Iris pigment epithelial cell (primary cell): Measurements from ENCODE around the gene DNAJA3.

Source experiments
- DNase-seq: peaks from one replicate; pipeline ENCODE4 v3.0.0-alpha.2; 2011; ENCODE audit warnings: low read depth

DNAJA3 gene

GRCh38 chr16:4475880-4476788 is 50.5 kb downstream of the DNAJA3 start, which contains the start of gene HMOX2:
Gene HMOX2 (plus strand): TSS chr16:4476398. CDS start chr16:4505525, 29,127 bp downstream.
- DNase-seq: peak; percentile 88

- peak; percentile 67 for DNase-seq
Observed at GRCh38 chr16:4477966-4478365, 52.3 kb downstream of the DNAJA3 start.

- DNase-seq: no peak
Observed at GRCh38 chr16:4481526-4481925, 55.9 kb downstream of the DNAJA3 start.

- no peak for DNase-seq
Observed at GRCh38 chr16:4481963-4482362, 56.3 kb downstream of the DNAJA3 start.

GRCh38 chr16:4486126-4486893 is 60.6 kb downstream of the DNAJA3 start:
- DNase-seq: no peak

GRCh38 chr16:4487955-4488498 is 62.4 kb downstream of the DNAJA3 start:
- DNase-seq: peak; percentile 80

- no peak for DNase-seq
Observed at GRCh38 chr16:4488499-4488967, 62.9 kb downstream of the DNAJA3 start.

- peak; percentile 90 for DNase-seq
Observed at GRCh38 chr16:4489030-4489429, 63.4 kb downstream of the DNAJA3 start.

- DNase-seq: no peak
Observed at GRCh38 chr16:4491898-4492297, 66.2 kb downstream of the DNAJA3 start.

- peak; percentile 86 for DNase-seq
Observed at GRCh38 chr16:4494746-4495490, 69.2 kb downstream of the DNAJA3 start.

GRCh38 chr16:4495766-4496165 is 70.1 kb downstream of the DNAJA3 start:
- no peak for DNase-seq

- peak; percentile 76 for DNase-seq
Observed at GRCh38 chr16:4496305-4496704, 70.6 kb downstream of the DNAJA3 start.

- DNase-seq: no peak
Observed at GRCh38 chr16:4498546-4499195, 73.0 kb downstream of the DNAJA3 start.

- DNase-seq: no peak
Observed at GRCh38 chr16:4499196-4499555, 73.5 kb downstream of the DNAJA3 start.

GRCh38 chr16:4500272-4500671 is 74.6 kb downstream of the DNAJA3 start:
- peak; percentile 88 for DNase-seq

GRCh38 chr16:4501071-4501478 is 75.4 kb downstream of the DNAJA3 start:
- no peak for DNase-seq

GRCh38 chr16:4505356-4506147 is 79.9 kb downstream of the DNAJA3 start:
- no peak for DNase-seq
